B cell (primary cell): ENCODE measurements around the gene C11orf86.

Source experiments
- EZH2 ChIP-seq: IDR thresholded peaks from 2 replicates; pipeline ENCODE4 v1.6.1; 2012; ENCODE audit warnings: borderline replicate concordance, low read depth, mild to moderate bottlenecking, moderate library complexity, low read length; ENCODE audit not compliant: insufficient read depth, poor library complexity, severe bottlenecking
- TF ChIP-seq, protein P1 (sequence below): fragments of 200-600 bp; IDR thresholded peaks from one replicate; pipeline ENCODE4 v1.8.0; 2022; ENCODE audit warnings: antibody characterized with exemption, mild to moderate bottlenecking

DNA sequence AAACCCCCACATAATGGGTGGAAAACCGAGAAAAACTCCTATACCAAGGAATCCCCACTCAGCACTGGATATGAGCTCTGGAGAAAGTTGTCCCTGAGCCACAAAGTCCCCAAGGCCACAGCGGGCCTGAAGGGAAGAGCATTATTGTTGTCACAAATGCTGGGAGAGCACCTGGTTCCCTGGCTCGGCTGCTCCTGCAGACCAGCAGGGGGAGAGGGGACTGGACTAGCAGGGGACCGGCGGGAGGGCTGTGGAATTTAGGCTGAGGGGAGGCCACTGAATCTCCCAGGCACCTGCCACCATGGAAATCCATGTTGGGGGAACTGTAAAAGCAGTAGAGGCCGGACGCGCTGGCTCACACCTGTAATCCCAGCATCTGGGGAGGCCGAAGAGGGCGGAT, 24.0 kb upstream of the C11orf86 start:
- TF ChIP-seq, protein P1, sequence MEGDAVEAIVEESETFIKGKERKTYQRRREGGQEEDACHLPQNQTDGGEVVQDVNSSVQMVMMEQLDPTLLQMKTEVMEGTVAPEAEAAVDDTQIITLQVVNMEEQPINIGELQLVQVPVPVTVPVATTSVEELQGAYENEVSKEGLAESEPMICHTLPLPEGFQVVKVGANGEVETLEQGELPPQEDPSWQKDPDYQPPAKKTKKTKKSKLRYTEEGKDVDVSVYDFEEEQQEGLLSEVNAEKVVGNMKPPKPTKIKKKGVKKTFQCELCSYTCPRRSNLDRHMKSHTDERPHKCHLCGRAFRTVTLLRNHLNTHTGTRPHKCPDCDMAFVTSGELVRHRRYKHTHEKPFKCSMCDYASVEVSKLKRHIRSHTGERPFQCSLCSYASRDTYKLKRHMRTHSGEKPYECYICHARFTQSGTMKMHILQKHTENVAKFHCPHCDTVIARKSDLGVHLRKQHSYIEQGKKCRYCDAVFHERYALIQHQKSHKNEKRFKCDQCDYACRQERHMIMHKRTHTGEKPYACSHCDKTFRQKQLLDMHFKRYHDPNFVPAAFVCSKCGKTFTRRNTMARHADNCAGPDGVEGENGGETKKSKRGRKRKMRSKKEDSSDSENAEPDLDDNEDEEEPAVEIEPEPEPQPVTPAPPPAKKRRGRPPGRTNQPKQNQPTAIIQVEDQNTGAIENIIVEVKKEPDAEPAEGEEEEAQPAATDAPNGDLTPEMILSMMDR = no peak
- no peak for TF ChIP-seq EZH2
